ENCODE measurements around the gene AGA.

The AGA gene

DNA sequence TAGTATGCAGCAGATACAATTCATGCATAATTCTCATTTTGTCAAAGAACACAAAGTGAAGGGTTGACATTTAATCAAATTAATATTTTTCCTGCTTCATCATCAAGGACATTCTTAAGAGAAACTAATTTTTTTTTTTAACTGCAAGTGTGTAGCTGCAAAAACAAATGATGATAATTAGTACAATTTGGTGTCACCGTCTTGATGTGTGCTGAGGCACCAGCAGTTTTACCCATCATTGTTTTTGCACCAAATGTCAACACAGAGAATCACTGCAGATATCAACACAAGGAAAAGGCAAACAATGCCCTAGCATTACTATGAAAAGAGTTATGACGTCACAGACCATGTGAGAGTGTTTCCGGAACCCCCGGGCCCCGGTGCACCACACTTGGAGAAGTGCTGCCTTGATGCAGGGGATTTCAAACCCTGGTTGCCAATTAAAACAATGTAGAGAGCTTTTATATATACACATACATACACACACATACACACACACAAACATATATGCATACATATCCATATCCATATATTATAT lies 55.9 kb downstream of the AGA start:
- DNase-seq (ENCODE audit: low read depth in 2 of 2), result no peak

GRCh38 chr4:177385576-177386277 lies 56.5 kb downstream of the AGA start:
- peak in 1 of 2 experiments; percentile 10 for DNase-seq (ENCODE audit: low read depth in 2 of 2)

DNA sequence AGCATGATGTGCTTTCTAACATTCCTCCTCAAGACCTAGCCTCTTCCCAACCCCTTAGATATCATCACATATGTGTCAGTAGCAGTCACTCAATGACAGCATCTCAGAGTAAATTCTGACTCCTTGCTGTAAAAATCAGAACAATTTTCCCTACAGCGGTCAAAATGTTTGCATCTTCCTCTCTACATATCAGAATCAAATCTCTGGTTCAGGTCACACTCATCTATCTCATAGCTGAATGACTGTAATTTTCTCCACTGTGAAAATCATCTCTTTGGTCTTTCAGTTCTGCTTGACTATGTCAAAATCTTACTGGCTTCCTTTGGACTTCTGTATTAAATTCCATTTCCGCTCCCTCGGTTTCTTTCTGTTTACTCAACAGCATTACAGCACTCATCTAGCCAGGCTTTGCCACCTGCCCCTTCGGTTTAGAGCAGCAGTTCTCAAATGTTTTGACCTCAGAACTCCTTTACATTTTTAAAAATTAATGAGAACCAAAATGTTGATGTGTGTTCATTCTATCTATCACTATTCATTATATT lies 57.3 kb downstream of the AGA start:
- DNase-seq (ENCODE audit: low read depth in 2 of 2), result no peak

- no peak for DNase-seq (ENCODE audit: low read depth in 2 of 2)
These were observed 60.4 kb downstream of the AGA start for GRCh38 chr4:177381762-177382310.
